HG02642 (cell line): Measurements from ENCODE around the gene HARS1.
"Not testable (repeated sequence)": the region's sequence is repeated elsewhere in the genome, so short reads cannot be mapped to it uniquely, and the experiment has no call there.

Experiments
- ATAC-seq: cut with Tn5 transposase; IDR thresholded peaks from one replicate; pipeline ENCODE4 v1.9.1; 2021; ENCODE audit warnings: mild to moderate bottlenecking; ENCODE audit not compliant: unreplicated experiment, poor library complexity

The HARS1 gene

GRCh38 chr5:140634103-140634502, 57.1 kb downstream of the HARS1 start:
- no peak for ATAC-seq

- no peak for ATAC-seq
Observed at GRCh38 chr5:140633501-140633900, 57.7 kb downstream of the HARS1 start.

DNA sequence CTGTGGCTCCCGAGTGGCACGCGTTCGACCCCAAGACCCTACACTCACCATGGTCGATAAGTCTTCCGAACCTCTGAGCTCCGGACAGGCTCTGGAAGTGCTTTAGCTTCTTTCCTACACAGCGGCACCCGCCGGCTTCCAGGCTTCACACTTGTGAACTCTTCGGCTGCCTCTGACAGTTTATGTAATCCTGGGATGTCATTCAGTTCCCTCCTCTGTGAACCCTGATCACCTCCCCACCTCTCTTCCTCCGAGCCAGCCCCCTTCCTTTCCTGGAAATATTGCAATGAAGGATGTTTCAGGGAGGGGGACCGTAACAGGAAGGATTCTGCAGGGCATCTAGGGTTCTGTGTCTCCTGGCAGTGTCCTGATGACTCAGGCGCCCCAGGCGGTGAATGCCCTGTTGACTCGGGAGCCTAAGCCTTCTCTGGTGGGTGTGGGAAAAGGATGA, 58.1 kb downstream of the HARS1 start, which contains the start of gene CD14:
TSS of gene CD14 (minus strand) at position 155 of the 451 bp plus-strand sequence. CDS start at position 51, 104 bp downstream.
- ATAC-seq: peak; percentile 1

DNA sequence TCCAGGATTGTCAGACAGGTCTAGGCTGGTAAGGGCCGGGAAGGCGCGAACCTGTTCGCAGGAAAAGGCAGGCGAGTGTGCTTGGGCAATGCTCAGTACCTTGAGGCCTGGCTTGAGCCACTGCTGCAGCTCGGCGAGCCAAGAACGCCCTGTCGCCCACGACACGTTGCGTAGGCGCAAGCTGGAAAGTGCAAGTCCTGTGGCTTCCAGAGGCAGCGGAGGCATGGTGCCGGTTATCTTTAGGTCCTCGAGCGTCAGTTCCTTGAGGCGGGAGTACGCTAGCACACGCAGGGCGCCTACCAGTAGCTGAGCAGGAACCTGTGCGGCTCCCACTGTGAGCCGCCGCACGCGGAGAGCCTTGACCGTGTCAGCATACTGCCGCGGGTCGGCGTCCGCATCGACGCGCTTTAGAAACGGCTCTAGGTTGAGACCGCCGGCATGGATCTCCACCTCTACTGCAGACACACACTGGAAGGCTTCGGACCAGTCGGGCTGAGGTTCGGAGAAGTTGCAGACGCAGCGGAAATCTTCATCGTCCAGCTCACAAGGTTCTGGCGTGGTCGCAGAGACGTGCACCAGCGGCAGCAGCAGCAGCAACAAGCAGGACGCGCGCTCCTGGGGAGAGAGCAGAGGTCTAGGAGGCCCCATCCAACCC, 58.7 kb downstream of the HARS1 start:
- peak; percentile 67 for ATAC-seq

GRCh38 chr5:140631831-140632365, 59.3 kb downstream of the HARS1 start:
- peak; percentile 56 for ATAC-seq

- ATAC-seq: no peak
Observed at GRCh38 chr5:140631036-140631417, 60.1 kb downstream of the HARS1 start.

DNA sequence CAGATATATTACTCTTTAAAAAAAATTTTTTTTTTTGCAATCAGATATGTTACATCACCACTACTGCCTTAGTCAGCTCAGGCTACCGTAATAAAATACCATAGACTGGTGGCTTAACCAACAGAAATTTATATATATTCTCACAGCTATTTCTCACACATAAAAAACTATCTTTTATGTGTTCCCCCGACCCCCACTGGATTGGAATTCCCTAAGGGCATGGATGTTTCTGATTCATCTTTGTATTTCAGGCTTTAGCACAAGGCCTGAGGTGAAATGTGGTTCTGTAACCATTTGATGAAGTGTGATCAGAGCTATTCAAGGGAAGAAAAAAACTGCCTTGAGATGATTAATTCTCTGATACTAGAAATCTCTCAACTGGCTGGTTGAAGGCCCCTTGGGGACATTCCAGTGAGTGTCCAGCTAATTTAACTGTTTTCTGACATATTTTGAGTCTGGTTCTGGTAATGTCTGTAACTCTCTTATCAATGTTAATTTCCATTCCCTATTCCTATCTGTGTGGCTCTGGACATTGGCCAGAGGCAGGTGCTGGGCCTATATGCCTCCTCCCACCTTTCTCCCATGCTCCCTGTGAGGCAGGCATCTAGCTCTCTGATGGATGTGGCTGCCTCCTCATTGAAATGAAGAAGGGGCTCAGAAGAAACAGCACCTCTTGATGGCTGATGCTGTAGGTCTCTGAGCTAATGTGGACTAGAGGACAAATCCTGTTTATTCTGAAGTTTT, 60.7 kb downstream of the HARS1 start:
- no peak for ATAC-seq

GRCh38 chr5:140628711-140629110, 62.5 kb downstream of the HARS1 start:
- no peak for ATAC-seq

DNA sequence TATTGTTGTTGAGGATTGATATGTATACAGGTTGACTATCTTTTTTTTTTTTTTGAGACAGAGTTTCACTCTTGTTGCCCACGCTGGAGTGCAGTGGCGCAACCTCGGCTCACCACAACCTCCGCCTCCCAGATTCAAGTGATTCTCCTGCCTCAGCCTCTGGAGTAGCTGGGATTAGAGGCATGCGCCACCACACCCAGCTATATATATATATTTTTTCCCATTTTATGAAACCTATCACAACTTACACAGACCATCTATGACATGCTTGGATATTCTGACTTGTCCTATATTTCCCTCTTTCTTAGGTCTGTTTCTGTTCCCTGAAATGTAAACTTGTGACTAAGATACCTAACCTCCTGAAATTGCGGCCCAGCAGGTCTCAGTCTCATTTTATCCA, 63.2 kb downstream of the HARS1 start:
- no peak for ATAC-seq

DNA sequence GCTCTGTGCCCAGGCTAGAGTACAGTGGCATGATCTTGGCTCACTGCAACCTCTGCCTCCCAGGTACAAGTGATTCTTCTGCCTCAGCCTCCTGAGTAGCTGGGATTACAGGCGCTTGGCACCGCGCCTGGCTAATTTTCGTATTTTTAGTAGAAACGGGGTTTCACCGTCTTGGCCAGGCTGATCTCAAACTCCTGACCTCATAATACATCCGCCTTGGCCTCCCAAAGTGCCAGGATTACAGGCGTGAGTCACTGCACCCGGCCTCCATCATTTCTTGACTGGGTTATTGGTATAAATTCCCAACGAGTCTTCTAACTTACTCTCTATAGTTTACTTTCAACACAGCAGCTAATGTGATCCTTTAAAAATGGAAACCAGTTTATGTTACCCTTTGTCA, 66.3 kb downstream of the HARS1 start:
- not testable (repeated sequence) for ATAC-seq
